ENCODE results near the gene WDR4. TPM values are rescaled to one million over a fixed set of nuclear protein-coding genes. Genes with fewer than 3 reads are reported as not detected.
A peak's percentile ranks its signal among the peaks of the same experiment; 100 is the strongest.

The WDR4 gene
- total RNA-seq, 1 experiment from 2014 or later: 42.6 TPM

DNA sequence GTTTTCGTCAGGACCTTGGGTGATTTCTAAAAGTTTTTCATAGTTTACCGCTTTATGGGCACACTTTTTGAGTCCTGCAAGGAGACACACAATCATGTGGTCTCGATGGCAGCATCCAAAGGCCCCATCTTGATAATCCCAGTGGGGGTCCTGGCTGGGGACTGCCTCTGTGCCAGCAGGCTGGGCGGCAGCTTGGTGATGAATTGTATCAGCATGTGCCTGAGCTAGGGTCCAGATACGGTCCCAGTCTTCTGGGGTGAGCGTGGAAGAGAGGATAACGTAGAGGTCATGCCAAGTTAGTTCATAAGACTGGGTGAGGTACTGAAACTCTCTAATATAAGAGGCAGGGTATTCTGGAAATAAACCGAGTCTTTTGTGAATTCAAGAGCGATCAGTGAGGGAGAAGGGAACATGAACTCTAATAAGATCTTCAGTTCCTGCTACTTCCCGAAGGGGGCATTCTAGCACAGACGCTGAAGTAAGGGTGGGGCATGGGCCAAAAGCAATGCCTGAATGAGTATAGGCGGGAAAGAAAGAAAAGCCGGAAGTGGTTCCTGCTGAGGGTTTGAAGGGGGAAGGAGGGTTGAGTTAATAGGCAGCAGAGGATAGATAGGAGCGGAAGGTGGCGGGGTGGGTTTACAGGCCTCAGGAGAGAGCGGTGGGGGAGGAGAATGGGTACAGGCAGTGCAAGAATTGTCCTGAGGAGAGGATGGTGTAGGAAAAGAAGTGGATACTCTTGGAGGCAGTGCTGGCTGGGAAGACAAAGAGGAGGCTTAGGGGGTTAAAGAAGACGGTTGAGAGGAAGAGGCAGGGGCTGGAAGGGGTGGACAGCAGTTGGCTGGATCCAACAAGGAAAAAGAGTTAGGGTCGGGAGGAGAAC lies 44.5 kb upstream of the WDR4 start (continued):
- TF ChIP-seq ZNF317 (CRISPR knock-in tag; IDR thresholded peaks at IDR 0.05; ENCODE audit: borderline replicate concordance, low read depth) (0 out of 2 replicates have a peak, but pooled peaks have one; percentile 41), SMAD4 (CRISPR knock-in tag; IDR thresholded peaks at IDR 0.05) (no peak), SMAD3 (CRISPR knock-in tag; IDR thresholded peaks at IDR 0.05; ENCODE audit: borderline replicate concordance) (no peak), FOXK1 (CRISPR knock-in tag; IDR thresholded peaks at IDR 0.05) (no peak), ZNF416 (CRISPR knock-in tag; IDR thresholded peaks at IDR 0.05) (no peak), TEAD4 (CRISPR knock-in tag; IDR thresholded peaks at IDR 0.05) (no peak), NFE2L1 (CRISPR knock-in tag; IDR thresholded peaks at IDR 0.05) (peak; percentile 68; the same call in 1 of the 2 replicates), KAT7 (CRISPR knock-in tag; IDR thresholded peaks at IDR 0.05; ENCODE audit: borderline replicate concordance) (no peak), HMGA2 (CRISPR knock-in tag; IDR thresholded peaks at IDR 0.05) (no peak), CBFB (CRISPR knock-in tag; IDR thresholded peaks at IDR 0.05; ENCODE audit: low read depth) (no peak), CREM (CRISPR knock-in tag; IDR thresholded peaks at IDR 0.05) (no peak), JAZF1 (CRISPR knock-in tag; IDR thresholded peaks at IDR 0.05) (no peak), NFYB (CRISPR knock-in tag; conservative IDR thresholded peaks at IDR 0.05; ENCODE audit: low read depth) (no peak), ZNF423 (CRISPR knock-in tag; IDR thresholded peaks at IDR 0.05) (no peak), RORB (CRISPR knock-in tag; IDR thresholded peaks at IDR 0.05) (no peak), NR1H2 (CRISPR knock-in tag; IDR thresholded peaks at IDR 0.05) (no peak), CREB1 (CRISPR knock-in tag; IDR thresholded peaks at IDR 0.05) (no peak), RELA (CRISPR knock-in tag; IDR thresholded peaks at IDR 0.05; ENCODE audit: borderline replicate concordance) (no peak), ELF4 (CRISPR knock-in tag; IDR thresholded peaks at IDR 0.05; ENCODE audit: low read depth) (no peak), PRRX2 (CRISPR knock-in tag; IDR thresholded peaks at IDR 0.05) (no peak), ZBTB21 (CRISPR knock-in tag; IDR thresholded peaks at IDR 0.05; ENCODE audit: borderline replicate concordance) (no peak)
- TF ChIP-seq, protein P1, sequence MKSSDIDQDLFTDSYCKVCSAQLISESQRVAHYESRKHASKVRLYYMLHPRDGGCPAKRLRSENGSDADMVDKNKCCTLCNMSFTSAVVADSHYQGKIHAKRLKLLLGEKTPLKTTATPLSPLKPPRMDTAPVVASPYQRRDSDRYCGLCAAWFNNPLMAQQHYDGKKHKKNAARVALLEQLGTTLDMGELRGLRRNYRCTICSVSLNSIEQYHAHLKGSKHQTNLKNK (CRISPR knock-in tag; IDR thresholded peaks at IDR 0.05): no peak
- TF ChIP-seq, protein P2, sequence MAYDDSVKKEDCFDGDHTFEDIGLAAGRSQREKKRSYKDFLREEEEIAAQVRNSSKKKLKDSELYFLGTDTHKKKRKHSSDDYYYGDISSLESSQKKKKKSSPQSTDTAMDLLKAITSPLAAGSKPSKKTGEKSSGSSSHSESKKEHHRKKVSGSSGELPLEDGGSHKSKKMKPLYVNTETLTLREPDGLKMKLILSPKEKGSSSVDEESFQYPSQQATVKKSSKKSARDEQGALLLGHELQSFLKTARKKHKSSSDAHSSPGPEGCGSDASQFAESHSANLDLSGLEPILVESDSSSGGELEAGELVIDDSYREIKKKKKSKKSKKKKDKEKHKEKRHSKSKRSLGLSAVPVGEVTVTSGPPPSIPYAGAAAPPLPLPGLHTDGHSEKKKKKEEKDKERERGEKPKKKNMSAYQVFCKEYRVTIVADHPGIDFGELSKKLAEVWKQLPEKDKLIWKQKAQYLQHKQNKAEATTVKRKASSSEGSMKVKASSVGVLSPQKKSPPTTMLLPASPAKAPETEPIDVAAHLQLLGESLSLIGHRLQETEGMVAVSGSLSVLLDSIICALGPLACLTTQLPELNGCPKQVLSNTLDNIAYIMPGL (CRISPR knock-in tag; IDR thresholded peaks at IDR 0.05): no peak
- TF ChIP-seq, protein P3, sequence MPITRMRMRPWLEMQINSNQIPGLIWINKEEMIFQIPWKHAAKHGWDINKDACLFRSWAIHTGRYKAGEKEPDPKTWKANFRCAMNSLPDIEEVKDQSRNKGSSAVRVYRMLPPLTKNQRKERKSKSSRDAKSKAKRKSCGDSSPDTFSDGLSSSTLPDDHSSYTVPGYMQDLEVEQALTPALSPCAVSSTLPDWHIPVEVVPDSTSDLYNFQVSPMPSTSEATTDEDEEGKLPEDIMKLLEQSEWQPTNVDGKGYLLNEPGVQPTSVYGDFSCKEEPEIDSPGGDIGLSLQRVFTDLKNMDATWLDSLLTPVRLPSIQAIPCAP (CRISPR knock-in tag; IDR thresholded peaks at IDR 0.05): no peak
- TF ChIP-seq, protein P4, sequence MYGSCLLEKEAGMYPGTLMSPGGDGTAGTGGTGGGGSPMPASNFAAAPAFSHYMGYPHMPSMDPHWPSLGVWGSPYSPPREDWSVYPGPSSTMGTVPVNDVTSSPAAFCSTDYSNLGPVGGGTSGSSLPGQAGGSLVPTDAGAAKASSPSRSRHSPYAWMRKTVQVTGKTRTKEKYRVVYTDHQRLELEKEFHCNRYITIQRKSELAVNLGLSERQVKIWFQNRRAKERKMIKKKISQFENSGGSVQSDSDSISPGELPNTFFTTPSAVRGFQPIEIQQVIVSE (CRISPR knock-in tag; IDR thresholded peaks at IDR 0.05; ENCODE audit: borderline replicate concordance): no peak
- TF ChIP-seq, protein P5, sequence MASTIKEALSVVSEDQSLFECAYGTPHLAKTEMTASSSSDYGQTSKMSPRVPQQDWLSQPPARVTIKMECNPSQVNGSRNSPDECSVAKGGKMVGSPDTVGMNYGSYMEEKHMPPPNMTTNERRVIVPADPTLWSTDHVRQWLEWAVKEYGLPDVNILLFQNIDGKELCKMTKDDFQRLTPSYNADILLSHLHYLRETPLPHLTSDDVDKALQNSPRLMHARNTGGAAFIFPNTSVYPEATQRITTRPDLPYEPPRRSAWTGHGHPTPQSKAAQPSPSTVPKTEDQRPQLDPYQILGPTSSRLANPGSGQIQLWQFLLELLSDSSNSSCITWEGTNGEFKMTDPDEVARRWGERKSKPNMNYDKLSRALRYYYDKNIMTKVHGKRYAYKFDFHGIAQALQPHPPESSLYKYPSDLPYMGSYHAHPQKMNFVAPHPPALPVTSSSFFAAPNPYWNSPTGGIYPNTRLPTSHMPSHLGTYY (CRISPR knock-in tag; IDR thresholded peaks at IDR 0.05): no peak
- TF ChIP-seq, protein P6, sequence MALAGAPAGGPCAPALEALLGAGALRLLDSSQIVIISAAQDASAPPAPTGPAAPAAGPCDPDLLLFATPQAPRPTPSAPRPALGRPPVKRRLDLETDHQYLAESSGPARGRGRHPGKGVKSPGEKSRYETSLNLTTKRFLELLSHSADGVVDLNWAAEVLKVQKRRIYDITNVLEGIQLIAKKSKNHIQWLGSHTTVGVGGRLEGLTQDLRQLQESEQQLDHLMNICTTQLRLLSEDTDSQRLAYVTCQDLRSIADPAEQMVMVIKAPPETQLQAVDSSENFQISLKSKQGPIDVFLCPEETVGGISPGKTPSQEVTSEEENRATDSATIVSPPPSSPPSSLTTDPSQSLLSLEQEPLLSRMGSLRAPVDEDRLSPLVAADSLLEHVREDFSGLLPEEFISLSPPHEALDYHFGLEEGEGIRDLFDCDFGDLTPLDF (CRISPR knock-in tag; IDR thresholded peaks at IDR 0.05): 0 out of 2 replicates have a peak, but pooled peaks have one; percentile 49
- TF ChIP-seq, protein P7, sequence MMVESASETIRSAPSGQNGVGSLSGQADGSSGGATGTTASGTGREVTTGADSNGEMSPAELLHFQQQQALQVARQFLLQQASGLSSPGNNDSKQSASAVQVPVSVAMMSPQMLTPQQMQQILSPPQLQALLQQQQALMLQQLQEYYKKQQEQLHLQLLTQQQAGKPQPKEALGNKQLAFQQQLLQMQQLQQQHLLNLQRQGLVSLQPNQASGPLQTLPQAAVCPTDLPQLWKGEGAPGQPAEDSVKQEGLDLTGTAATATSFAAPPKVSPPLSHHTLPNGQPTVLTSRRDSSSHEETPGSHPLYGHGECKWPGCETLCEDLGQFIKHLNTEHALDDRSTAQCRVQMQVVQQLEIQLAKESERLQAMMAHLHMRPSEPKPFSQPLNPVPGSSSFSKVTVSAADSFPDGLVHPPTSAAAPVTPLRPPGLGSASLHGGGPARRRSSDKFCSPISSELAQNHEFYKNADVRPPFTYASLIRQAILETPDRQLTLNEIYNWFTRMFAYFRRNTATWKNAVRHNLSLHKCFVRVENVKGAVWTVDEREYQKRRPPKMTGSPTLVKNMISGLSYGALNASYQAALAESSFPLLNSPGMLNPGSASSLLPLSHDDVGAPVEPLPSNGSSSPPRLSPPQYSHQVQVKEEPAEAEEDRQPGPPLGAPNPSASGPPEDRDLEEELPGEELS (CRISPR knock-in tag; IDR thresholded peaks at IDR 0.05): 0 out of 2 replicates have a peak, but pooled peaks have one; percentile 33
